ENCODE results near the gene ANKRD55.

DNA sequence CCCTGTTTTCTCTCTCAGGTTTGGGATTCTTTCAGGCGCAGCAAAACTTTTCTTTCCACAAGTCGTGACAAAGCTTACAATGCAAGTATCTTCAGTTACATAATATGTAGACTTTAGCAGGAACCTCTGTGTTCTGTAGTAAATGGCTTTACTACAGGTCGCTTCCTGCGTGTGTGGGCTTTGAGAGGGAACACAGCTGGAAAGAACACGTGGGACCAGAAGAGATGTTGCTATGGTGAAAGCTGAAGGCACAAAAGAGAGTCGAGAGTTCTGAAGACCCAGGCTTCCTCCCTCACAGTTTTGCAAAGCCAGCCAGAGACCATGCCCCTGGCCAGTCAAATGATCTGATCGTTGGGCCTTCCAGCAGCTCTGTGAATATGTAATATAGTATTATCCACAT, 4.0 kb downstream of the ANKRD55 start:
- TF ChIP-seq, protein P1, sequence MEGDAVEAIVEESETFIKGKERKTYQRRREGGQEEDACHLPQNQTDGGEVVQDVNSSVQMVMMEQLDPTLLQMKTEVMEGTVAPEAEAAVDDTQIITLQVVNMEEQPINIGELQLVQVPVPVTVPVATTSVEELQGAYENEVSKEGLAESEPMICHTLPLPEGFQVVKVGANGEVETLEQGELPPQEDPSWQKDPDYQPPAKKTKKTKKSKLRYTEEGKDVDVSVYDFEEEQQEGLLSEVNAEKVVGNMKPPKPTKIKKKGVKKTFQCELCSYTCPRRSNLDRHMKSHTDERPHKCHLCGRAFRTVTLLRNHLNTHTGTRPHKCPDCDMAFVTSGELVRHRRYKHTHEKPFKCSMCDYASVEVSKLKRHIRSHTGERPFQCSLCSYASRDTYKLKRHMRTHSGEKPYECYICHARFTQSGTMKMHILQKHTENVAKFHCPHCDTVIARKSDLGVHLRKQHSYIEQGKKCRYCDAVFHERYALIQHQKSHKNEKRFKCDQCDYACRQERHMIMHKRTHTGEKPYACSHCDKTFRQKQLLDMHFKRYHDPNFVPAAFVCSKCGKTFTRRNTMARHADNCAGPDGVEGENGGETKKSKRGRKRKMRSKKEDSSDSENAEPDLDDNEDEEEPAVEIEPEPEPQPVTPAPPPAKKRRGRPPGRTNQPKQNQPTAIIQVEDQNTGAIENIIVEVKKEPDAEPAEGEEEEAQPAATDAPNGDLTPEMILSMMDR (IDR thresholded peaks at IDR 0.05), result no peak
- no peak for TF ChIP-seq POLR2A (IDR thresholded peaks at IDR 0.05)

Measured in heart left ventricle (tissue), 13 donors.